ENCODE measurements around the gene TUSC2.
A peak's percentile ranks its signal among the peaks of the same experiment; 100 is the strongest.
"Not testable (repeated sequence)": the region's sequence is repeated elsewhere in the genome, so short reads cannot be mapped to it uniquely, and the experiment has no call there.

TUSC2 gene

GRCh38 chr3:50296721-50297383, 31.2 kb downstream of the TUSC2 start:
- no peak for DNase-seq (ENCODE audit: low read depth in 2 of 3, low spot score in 1 of 3)

- DNase-seq (ENCODE audit: low read depth in 2 of 3, low spot score in 1 of 3), result no peak
Observed at GRCh38 chr3:50295553-50296431, 32.2 kb downstream of the TUSC2 start.

- no peak for DNase-seq (ENCODE audit: low read depth in 2 of 3, low spot score in 1 of 3)
Observed at GRCh38 chr3:50294492-50295403, 33.3 kb downstream of the TUSC2 start.

DNA sequence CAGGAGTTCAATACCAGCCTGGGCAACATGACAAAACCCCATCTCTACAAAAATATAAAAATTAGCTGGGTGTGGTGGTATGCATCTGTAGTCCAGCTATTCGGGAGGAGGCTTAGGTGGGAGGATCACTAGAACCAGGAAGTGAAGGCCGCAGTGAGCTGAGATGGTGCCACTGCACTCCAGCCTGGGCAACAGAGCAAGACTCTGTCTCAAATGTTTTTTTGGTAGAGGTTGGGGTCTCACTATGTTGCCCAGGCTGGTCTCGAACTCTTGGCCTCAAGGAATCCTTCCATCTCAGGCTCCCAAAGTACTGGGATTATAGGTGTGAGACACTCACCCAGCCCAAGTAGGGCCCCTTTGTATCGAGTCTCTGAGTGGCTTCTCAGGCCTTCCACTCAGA, 33.9 kb downstream of the TUSC2 start:
- DNase-seq (ENCODE audit: low read depth in 2 of 3, low spot score in 1 of 3), result no peak

- DNase-seq (ENCODE audit: low read depth in 2 of 3, low spot score in 1 of 3), result no peak
Observed at GRCh38 chr3:50293079-50293801, 34.8 kb downstream of the TUSC2 start.

- peak; percentile 87 to 93 (median 92) for DNase-seq (ENCODE audit: low read depth in 2 of 3, low spot score in 1 of 3)
Observed at GRCh38 chr3:50292159-50293078, 35.6 kb downstream of the TUSC2 start, which contains the start of gene IFRD2. Gene IFRD2, minus strand, starts transcription at chr3:50292429. Its CDS starts 155 bp downstream, at chr3:50292274.

DNA sequence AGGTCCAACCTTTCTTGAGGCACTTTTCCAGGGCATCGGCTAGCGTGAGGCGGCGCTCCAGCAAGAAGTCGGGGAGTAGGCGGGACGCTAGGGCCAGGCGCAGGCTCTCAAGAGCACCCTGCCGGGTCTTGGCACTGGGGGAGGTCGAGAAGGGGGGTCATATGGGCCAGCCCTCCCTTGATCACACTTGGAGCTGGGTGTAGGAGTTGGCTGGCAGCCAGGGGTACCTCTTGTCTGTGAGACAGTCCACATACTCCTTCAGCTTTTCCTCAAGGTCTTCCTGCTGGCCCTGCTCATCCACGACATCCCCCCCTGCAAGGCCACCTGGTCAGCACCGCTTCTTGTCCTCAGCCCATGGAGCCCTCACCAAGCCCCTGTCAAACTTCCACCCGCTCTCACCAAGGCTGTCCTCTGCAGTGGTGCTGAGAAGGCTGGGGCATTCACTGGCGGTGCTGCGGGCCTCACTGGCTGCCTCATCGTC, 37.8 kb downstream of the TUSC2 start:
- no peak for DNase-seq (ENCODE audit: low read depth in 2 of 3, low spot score in 1 of 3)

- no peak for DNase-seq (ENCODE audit: low read depth in 2 of 3, low spot score in 1 of 3)
Observed at GRCh38 chr3:50289130-50289529, 38.9 kb downstream of the TUSC2 start.

DNA sequence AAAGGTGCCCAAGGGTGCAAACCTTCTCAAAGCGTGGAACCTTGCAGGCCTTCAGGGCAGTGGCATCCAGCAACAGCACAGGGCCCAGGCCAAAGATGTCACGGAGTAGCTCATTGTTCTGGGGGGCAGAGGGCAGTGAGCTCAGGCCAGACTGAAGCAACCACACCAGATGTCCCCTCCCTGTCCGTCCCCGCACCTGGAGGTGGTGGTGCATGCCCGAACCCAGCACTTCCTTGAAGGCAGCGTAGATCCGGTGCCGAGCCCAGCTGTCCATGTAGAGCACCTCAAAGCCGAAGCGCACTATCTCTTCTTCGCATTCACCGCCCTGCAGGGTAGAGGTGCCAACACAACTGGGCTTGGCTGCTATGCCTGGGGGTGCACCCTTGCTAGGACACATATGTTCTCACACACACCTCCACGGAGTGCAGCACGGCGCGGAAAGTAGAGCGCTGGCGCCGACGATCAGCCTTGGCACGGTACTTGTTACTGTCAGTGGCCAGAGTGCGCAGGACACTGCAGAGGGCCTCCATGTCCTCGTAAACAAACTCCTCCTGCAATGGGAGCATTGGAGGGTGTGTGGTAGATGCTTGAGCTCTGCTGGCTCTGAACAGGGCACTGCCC, 39.5 kb downstream of the TUSC2 start:
- DNase-seq (ENCODE audit: low read depth in 2 of 3, low spot score in 1 of 3), result no peak

DNA sequence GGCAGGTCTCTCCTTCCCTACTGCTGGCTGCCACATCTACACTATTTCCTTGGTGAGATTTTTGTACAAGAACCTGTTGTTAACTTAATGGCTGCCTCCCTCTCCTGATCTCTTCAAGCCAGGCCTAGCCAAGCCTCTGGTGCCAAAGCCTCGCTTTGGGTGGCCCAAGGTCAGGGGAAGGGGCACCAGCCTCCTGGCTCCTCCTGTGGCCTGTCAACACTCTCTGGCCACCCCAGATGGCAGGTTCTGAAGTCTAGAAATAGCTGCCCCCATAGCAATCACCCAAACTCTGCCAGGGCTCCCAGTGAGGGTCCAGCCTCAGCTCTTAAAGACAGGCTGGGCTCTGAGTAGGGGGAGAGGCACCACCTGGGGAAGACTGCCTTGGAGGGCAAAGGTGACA, 40.8 kb downstream of the TUSC2 start:
- DNase-seq (ENCODE audit: low read depth in 2 of 3, low spot score in 1 of 3), result no peak

GRCh38 chr3:50286322-50287227, 41.4 kb downstream of the TUSC2 start:
- DNase-seq (ENCODE audit: low read depth in 2 of 3, low spot score in 1 of 3), result no peak

- not testable (repeated sequence) for DNase-seq (ENCODE audit: low read depth in 2 of 3, low spot score in 1 of 3)
Observed at GRCh38 chr3:50284121-50284520, 43.9 kb downstream of the TUSC2 start.

DNA sequence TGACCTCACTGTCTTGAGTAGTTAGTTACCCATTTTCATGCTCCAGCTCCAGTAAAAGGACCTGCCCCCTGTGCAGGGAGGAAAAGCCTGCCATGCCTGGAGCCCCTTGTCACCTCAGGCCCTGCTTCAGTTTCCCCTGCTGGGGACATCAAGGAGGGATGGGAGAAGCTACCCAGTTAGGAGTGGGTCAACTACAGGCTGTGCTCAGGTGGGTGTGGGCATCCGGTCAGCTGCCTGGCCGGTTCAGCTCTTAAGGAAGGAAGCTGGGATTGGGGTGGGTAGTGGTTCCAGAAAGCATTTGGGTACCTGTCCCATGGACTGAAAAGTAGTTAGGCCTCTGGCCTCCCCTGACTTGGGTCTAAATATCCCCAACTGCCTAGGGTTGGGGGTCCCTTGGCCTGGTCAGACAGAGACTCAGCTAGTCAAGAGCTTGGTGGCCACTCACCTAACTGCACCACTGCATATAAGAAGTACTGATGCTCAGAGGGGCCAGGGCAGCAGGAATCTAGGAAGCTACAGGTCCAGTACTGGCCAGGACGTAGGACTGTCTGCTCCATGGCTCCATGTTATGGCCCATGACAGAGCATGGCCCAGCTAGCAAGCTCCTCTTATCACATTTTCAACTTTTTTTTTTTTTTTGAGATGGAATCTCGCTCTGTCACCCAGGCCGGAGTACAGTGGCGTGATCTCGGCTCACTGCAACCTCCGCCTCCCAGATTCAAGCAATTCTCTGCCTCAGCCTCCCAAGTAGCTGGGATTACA, 48.6 kb downstream of the TUSC2 start:
- no peak for DNase-seq (ENCODE audit: low read depth in 2 of 3, low spot score in 1 of 3)

DNA sequence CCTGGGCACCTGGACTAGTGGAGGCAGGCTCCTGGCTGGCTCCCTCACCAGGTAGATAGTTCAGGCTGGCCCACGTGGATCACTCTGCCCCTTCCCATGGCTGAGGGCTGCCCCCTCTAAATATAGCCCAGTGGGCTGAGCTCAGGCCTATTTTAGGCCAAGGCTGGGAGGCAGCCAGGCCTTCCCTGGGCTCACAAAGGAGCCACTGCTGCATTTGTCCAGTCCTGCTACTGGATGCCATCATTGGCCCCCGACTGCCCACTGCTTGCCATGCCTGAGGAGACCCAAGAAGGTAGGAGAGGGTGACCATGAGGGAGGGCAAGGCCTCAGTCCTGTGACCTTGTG, 49.2 kb downstream of the TUSC2 start, which contains the start of gene LSMEM2:
Gene LSMEM2, plus strand, starts transcription at position 208 of the 345 bp plus-strand sequence. Its CDS starts 27 bp downstream, at position 235.
- no peak for DNase-seq (ENCODE audit: low read depth in 2 of 3, low spot score in 1 of 3)

- no peak for DNase-seq (ENCODE audit: low read depth in 2 of 3, low spot score in 1 of 3)
Observed at GRCh38 chr3:50278123-50278879, 49.7 kb downstream of the TUSC2 start.

DNA sequence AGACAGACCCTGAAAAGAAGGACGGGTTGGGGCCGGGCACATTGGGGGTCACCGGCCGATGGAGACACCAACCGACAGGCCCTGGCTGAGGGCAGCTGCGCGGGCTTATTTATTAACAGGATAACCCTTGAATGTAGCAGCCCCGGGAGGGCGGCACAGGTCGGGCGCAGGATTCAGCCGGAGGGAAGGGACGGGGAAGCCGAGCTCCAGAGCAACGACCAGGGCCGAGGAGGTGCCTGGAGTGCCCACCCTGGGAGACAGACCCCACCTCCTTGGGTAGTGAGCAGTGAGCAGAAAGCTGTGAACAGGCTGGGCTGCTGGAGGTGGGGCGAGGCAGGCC, 51.3 kb downstream of the TUSC2 start:
- no peak for DNase-seq (ENCODE audit: low read depth in 2 of 3, low spot score in 1 of 3)

All from stimulated activated CD4-positive, alpha-beta T cell treated with anti-CD3 and anti-CD28 coated beads, Interleukin-12 subunit alpha, Interleukin-12 subunit beta, amount 100 ng/mL, for 48 hours (primary cell).